ENCODE measurements around the gene SMG6.

DNA sequence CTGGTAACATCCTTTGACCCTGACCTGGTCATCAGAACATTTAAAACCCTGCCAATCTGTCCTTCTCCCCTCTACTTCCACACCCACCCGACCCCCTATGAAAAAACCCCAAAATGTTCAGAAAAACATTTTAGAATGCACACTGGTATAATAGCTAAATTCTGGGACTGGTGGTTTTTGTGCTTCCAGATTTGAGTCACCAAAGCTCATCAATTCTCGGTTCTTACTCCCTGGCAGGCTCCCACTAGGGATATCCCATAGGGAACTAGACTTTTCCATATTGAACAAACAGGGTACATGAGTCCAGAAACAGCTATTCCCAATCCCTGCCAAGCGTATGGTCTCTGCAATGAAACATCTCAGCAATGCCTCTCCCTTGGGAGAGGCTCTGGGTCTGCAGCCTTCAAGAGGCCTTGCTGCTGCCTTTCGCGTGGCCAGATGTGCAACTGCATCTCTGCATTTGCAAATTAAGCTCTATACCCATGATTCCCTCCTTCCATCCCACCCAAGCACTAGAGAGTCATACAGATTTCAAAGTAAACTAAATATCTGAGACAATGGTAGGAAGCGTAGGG lies 67.7 kb downstream of the SMG6 start:
- TF ChIP-seq, protein P1, sequence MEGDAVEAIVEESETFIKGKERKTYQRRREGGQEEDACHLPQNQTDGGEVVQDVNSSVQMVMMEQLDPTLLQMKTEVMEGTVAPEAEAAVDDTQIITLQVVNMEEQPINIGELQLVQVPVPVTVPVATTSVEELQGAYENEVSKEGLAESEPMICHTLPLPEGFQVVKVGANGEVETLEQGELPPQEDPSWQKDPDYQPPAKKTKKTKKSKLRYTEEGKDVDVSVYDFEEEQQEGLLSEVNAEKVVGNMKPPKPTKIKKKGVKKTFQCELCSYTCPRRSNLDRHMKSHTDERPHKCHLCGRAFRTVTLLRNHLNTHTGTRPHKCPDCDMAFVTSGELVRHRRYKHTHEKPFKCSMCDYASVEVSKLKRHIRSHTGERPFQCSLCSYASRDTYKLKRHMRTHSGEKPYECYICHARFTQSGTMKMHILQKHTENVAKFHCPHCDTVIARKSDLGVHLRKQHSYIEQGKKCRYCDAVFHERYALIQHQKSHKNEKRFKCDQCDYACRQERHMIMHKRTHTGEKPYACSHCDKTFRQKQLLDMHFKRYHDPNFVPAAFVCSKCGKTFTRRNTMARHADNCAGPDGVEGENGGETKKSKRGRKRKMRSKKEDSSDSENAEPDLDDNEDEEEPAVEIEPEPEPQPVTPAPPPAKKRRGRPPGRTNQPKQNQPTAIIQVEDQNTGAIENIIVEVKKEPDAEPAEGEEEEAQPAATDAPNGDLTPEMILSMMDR (IDR thresholded peaks at IDR 0.05; ENCODE audit: extremely low read depth in 1 of 2, insufficient read depth in 1 of 2, low read depth in 1 of 2, low read length in 2 of 2), result no peak
- TF ChIP-seq EZH2 (IDR thresholded peaks at IDR 0.05; ENCODE audit: borderline replicate concordance, low read depth, low read length, severe bottlenecking) (no peak), POLR2A (IDR thresholded peaks at IDR 0.05; ENCODE audit: low read depth, low read length) (no peak)
